ENCODE measurements around the gene CCDC194.

Gene CCDC194

GRCh38 chr19:17352608-17353280 lies 41.3 kb downstream of the CCDC194 start:
- TF ChIP-seq CTCF (IDR thresholded peaks at IDR 0.05; ENCODE audit: low read depth, low read length): no peak
- Histone ChIP-seq H3K27ac (no peak overlapping the region), H3K36me3 (no peaks in the 10 kb centered on the region), H3K9me3 (ENCODE audit: severe bottlenecking) (no peaks in the 10 kb centered on the region), H3K27me3 (ENCODE audit: insufficient read depth, low read depth, severe bottlenecking) (no peaks in the 10 kb centered on the region), H3K4me3 (ENCODE audit: low read depth, low read length) (no peak overlapping the region)
- DNase-seq: no peak

GRCh38 chr19:17351815-17352435 lies 42.1 kb downstream of the CCDC194 start:
- Histone ChIP-seq H3K36me3 (no peaks in the 10 kb centered on the region), H3K4me3 (ENCODE audit: low read depth, low read length) (no peak overlapping the region), H3K27me3 (ENCODE audit: insufficient read depth, low read depth, severe bottlenecking) (no peaks in the 10 kb centered on the region), H3K9me3 (ENCODE audit: severe bottlenecking) (no peaks in the 10 kb centered on the region), H3K27ac (no peak overlapping the region)
- DNase-seq: no peak
- no peak for TF ChIP-seq CTCF (IDR thresholded peaks at IDR 0.05; ENCODE audit: low read depth, low read length)

- no peak for DNase-seq
- H3K27me3 ChIP-seq (ENCODE audit: insufficient read depth, low read depth, severe bottlenecking): no peaks in the 10 kb centered on the region
- no peaks in the 10 kb centered on the region for H3K9me3 ChIP-seq (ENCODE audit: severe bottlenecking)
- no peak overlapping the region for H3K27ac ChIP-seq
- no peaks in the 10 kb centered on the region; the same call in 1 of the 2 replicates for H3K36me3 ChIP-seq
- no peak overlapping the region for H3K4me3 ChIP-seq (ENCODE audit: low read depth, low read length)
- TF ChIP-seq CTCF (IDR thresholded peaks at IDR 0.05; ENCODE audit: low read depth, low read length): no peak
Observed at GRCh38 chr19:17348700-17349099, 45.3 kb downstream of the CCDC194 start.

GRCh38 chr19:17347877-17348276 lies 46.1 kb downstream of the CCDC194 start:
- Histone ChIP-seq H3K36me3 (no peaks in the 10 kb centered on the region; the same call in 1 of the 2 replicates), H3K9me3 (ENCODE audit: severe bottlenecking) (no peaks in the 10 kb centered on the region), H3K27me3 (ENCODE audit: insufficient read depth, low read depth, severe bottlenecking) (no peaks in the 10 kb centered on the region), H3K27ac (no peak overlapping the region), H3K4me3 (ENCODE audit: low read depth, low read length) (no peak overlapping the region)
- TF ChIP-seq CTCF (IDR thresholded peaks at IDR 0.05; ENCODE audit: low read depth, low read length): no peak
- no peak for DNase-seq

- no peak for DNase-seq
- Histone ChIP-seq H3K36me3 (peaks cover 3% of the 10 kb centered on the region), H3K9me3 (ENCODE audit: severe bottlenecking) (no peaks in the 10 kb centered on the region), H3K27me3 (ENCODE audit: insufficient read depth, low read depth, severe bottlenecking) (no peaks in the 10 kb centered on the region), H3K27ac (no peak overlapping the region), H3K4me3 (ENCODE audit: low read depth, low read length) (no peak overlapping the region)
- no peak for TF ChIP-seq CTCF (IDR thresholded peaks at IDR 0.05; ENCODE audit: low read depth, low read length)
Observed at GRCh38 chr19:17347361-17347760, 46.6 kb downstream of the CCDC194 start.
